GM20000 (cell line): ENCODE results near the gene BEST4.
A peak's percentile ranks its signal among the peaks of the same experiment; 100 is the strongest.
"Not testable (repeated sequence)": the region's sequence is repeated elsewhere in the genome, so short reads cannot be mapped to it uniquely, and the experiment has no call there.

ENCODE experiments used
- DNase-seq: peaks from one replicate; pipeline ENCODE4 v3.0.0; 2012; ENCODE audit warnings: low spot score
- TF ChIP-seq, protein P1 (sequence below): IDR thresholded peaks from 2 replicates; pipeline ENCODE4 v1.5.1; 2012; ENCODE audit warnings: mild to moderate bottlenecking, control low read depth; ENCODE audit errors: extremely low read depth, missing control alignments

The BEST4 gene

DNA sequence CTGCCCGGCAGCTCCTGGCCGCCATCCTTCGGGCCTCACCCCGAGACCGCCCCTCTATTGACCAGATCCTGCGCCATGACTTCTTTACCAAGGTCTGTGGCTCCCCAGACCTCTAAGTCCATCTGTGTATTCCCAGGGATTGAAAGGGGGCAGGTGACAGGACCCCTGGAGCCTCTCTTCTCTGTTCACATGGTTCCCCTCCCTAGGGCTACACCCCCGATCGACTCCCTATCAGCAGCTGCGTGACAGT, 15.0 kb upstream of the BEST4 start:
- no peak for DNase-seq
- TF ChIP-seq, protein P1, sequence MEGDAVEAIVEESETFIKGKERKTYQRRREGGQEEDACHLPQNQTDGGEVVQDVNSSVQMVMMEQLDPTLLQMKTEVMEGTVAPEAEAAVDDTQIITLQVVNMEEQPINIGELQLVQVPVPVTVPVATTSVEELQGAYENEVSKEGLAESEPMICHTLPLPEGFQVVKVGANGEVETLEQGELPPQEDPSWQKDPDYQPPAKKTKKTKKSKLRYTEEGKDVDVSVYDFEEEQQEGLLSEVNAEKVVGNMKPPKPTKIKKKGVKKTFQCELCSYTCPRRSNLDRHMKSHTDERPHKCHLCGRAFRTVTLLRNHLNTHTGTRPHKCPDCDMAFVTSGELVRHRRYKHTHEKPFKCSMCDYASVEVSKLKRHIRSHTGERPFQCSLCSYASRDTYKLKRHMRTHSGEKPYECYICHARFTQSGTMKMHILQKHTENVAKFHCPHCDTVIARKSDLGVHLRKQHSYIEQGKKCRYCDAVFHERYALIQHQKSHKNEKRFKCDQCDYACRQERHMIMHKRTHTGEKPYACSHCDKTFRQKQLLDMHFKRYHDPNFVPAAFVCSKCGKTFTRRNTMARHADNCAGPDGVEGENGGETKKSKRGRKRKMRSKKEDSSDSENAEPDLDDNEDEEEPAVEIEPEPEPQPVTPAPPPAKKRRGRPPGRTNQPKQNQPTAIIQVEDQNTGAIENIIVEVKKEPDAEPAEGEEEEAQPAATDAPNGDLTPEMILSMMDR, result no peak

DNA sequence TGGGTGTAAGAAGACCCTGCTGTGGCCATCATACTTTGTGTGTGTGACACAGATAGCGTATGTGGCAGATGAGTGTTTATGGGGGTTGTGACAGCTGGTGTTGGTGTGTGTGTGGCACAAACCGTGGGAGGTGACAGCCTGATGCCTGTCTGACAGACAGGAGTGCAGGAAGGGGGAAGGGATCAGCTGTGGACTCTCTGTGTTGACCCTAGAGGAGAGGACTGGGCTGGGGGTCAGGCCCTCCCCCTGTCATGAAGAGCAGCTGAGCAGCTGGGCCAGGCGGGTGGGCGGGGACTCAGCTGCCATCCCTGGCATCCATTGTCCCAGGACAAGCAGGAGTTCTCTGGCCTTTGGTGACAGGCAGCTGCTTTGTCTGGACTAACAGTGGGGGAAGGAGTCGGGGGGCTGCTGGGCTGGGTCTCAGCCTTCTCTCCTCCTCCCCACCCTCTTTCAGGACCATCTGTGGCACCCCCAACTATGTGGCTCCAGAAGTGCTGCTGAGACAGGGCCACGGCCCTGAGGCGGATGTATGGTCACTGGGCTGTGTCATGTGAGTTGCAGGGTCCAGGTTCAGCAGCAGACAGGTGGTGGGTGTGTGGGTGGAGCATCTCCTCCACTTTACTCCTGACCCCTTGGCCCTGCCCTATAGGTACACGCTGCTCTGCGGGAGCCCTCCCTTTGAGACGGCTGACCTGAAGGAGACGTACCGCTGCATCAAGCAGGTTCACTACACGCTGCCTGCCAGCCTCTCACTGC, 14.5 kb upstream of the BEST4 start:
- no peak for DNase-seq

DNA sequence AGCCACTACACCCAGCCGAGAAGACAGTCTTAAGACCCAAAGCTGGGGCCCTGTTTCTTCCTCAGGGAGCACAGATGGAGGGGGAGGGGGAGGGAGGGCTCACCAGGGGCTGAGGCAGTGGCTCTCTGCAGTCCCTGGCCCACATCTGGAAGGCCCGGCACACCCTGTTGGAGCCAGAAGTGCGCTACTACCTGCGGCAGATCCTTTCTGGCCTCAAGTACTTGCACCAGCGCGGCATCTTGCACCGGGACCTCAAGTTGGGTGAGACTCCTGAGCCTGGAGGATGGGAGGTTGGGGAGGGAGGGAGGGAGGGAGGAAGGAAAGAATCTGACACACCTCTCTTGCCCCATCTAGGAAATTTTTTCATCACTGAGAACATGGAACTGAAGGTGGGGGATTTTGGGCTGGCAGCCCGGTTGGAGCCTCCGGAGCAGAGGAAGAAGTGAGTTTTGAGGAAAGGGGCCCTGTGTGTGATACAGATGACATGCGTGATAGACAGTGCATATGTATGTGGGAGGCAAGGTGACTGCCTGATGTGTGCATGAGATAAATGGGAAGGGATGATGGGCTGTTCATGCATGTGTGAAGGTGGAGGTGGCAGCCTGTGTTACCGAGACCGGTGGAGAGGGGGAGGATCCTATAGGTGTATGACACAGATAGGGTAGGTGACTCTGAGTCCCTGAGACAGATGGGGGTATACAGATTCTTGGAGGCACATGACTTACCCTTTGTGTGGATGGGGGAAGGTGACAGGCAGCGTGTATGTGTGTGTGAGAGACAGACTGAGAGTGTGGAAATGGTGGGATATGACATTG, 13.7 kb upstream of the BEST4 start:
- no peak for DNase-seq
- TF ChIP-seq, protein P1, result no peak

More for the DNA sequence above, 14.5 kb upstream of the BEST4 start:
- TF ChIP-seq, protein P1, result no peak

DNA sequence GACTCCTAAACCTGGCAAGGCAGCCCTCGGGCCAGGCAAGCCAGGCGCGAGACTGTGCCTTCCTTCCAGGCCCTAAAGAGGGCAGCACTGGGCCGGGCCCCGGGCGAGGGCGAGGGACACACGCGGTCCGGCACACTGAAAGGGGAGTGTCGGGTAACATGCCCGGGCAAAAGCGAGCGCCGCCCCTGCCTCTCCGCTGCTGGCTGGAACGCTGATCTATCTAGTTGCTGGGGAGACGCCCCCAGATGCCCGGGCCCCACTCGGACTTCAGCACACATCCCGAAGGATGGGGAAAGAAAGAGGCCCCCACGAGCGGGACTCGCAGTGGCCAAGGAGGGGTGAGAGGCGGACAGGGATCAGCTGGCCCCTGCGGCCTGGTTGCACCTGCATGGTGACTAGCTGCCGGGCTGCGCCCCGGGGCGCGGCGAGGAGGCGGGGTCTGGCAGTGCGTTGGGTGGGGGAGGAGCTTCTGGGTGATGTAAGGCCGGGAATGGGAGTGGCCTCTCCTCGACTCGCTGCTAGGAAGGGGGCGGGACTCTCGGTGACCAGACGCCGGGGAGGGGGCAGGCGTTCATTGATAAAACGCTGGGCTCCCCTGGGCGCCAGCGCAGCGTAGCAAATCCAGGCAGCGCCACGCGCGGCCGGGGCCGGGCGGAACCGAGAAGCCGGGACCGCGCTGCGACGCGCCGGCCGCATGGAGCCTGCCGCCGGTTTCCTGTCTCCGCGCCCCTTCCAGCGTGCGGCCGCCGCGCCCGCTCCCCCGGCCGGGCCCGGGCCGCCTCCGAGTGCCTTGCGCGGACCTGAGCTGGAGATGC, 12.0 kb upstream of the BEST4 start, which contains the start of gene PLK3:
TSS of gene PLK3 (plus strand) at position 608 of the 815 bp plus-strand sequence. CDS start at position 695, 87 bp downstream.
- TF ChIP-seq, protein P1, result peak; percentile 86
- DNase-seq, result peak; percentile 99

DNA sequence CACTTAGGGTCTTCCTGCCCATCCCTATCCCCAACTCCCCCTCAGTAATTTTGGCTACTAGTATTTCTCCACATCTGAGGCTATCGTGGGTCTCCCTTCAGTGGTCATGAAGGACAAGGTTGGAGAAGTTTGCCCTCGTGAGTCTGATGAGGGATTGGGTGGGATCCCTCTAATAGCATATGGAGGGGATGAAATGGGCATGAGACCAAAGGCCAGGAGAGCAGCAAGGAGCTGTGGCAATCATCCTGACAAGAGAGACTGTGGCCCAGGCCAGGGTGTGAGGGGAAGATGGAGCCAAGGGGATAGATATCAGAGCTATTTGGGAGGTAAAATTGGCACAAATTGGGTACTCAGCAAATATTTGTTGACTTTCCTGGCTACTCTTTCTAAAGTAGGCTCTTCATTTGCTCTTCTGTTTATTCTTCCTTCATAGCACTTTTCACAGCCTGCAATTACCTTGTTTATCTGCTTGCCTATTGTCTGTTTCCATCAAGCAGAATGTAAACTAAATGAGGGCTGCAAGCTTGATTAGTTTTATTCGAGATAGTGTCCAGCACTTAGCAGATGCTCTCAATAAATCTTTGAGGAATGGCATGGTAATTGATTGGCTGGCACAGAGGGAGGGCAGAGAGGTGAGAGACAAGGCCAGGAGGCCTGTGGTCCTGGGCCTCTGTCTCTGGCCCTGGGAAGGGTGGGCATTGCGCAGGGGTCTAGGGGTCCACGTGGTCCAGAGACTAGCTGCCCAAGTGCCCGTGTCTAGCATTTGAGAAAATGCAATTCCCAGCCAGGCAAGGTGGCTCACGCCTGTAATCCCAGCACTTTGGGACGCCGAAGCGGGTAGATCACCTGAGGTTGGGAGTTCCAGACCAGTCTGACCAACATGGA, 10.8 kb upstream of the BEST4 start:
- DNase-seq, result no peak

DNA sequence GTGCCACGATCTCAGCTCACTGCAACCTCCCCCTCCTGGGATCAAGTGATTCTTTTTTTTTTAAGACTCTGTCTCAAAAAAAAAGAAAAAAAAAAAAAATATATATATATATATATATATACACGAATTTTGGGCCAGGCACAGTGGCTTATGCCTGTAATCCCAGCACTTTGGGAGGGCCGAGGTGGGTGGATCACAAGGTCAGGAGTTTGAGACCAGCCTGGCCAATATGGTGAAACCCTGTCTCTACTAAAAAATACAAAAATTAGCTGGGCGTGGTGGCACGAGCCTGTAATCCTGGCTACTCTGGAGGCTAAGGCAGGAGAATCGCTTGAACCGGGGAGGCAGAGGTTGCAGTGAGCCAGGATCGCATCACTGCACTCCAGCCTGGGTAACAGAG, 9.9 kb upstream of the BEST4 start:
- not testable (repeated sequence) for DNase-seq

More for the DNA sequence above, 10.8 kb upstream of the BEST4 start:
- TF ChIP-seq, protein P1, result no peak

DNA sequence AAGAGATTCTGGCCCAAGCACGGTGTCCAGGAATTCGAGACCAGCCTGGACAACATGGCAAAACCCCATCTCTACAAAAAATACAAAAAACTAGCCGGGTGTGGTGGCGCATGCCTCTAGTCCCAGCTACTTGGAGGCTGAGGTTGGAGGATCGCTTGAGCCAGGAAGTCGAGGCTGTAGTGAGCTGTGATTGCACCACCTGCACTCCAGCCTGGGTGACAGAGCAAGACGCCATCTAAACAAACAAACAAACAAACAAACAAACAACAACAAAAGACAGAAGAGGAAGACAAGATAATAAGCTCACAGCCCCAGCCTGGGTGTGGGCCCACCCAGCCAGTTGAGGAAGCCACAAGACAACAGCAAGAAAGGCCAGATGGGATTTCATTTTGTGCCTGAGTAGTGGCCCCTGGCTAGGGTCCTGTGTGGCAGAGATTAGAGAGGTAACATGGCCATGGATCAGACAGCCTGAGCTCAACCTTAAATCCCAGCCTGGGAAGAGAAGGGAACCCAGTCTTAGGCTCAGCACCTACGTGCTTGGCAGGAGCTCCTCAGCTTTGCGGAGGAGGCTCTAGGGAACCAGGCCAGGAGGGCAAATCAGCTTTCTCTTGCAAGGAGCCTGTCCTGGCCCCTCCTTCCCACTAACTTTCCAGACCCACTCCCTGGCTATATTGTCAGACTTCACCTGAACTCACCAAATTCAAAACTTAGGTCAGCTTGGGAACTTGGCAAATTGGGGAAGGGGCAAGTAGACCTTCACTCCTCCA, 4.9 kb upstream of the BEST4 start:
- DNase-seq, result no peak
- TF ChIP-seq, protein P1, result no peak
